HepG2 (cell line): ENCODE data around the gene GABBR2. TPM values are rescaled to one million over a fixed set of nuclear protein-coding genes. Genes with fewer than 3 reads are reported as not detected.

Experiments used
- ATAC-seq: fragments of 200-7000 bp; cut with Tn5 transposase; 3 replicates; pipeline ENCODE4 v1.9.1; 2020; ENCODE audit warnings: mild to moderate bottlenecking, moderate library complexity
- BruUV-seq: library from RNA; stranded (reverse); fragments of 400-500 nt; replicated peaks from 2 replicates; lab custom pipeline; 2021; lab: Mats Ljungman, UMichigan
- CTCF ChIA-PET: fragments of 300-600 bp; formaldehyde crosslinking; extraction: SDS; loops from one replicate; lab custom pipeline; 2021; ENCODE audit warnings: low total read pairs, inconsistent platforms, low intra/inter-chr PET ratio; lab: Yijun Ruan, JAX
- POLR2A ChIA-PET: fragments of 350-600 bp; sonication (Branson Sonifier 250); formaldehyde crosslinking; loops from one replicate; lab custom pipeline; 2020; ENCODE audit warnings: antibody characterized with exemption, inconsistent platforms; lab: Yijun Ruan, JAX
- DNase-seq: peaks from one replicate; pipeline ENCODE4 v3.0.0-alpha.2; 2015; ENCODE audit warnings: low spot score
- FAIRE-seq: peaks from 3 replicates; lab custom pipeline; 2011; peaks lifted over from hg19 to GRCh38; lab: Jason Lieb, UNC
- H2AFZ ChIP-seq: one replicate; pipeline ENCODE4 v1.6.1; 2011; ENCODE audit warnings: low read length, inconsistent platforms
- H3K27ac ChIP-seq: fragments of 300-600 bp; 3 replicates; pipeline ENCODE4 v1.8.0; 2011; ENCODE audit warnings: mixed run types, mild to moderate bottlenecking, mixed read lengths, low read length, inconsistent platforms; ENCODE audit not compliant: insufficient read depth; ENCODE audit errors: extremely low read length
- H3K27me3 ChIP-seq, 2 experiments: fragments of 200-600 bp in 1 of 2; 2 replicates in 1 of 2; 3 replicates in 1 of 2; pipeline versions ENCODE4 v1.6.0 to v1.8.0; 2011; ENCODE audit warnings: low read length in 2 of 2, mild to moderate bottlenecking in 2 of 2, moderate library complexity in 2 of 2, inconsistent platforms in 1 of 2; ENCODE audit not compliant: insufficient read depth in 2 of 2, control insufficient read depth in 1 of 2
- H3K36me3 ChIP-seq, 2 experiments: fragments of 200-600 bp in 1 of 2; replicated peaks in 1 of 2; 2 replicates in 1 of 2; 3 replicates in 1 of 2; pipeline versions ENCODE4 v1.5.1 to v1.8.0; 2011; ENCODE audit warnings: low read length in 2 of 2, inconsistent platforms in 1 of 2; ENCODE audit not compliant: insufficient read depth in 2 of 2, control insufficient read depth in 1 of 2
- H3K4me1 ChIP-seq: 2 replicates; pipeline ENCODE4 v1.5.1; 2012; ENCODE audit warnings: low read length, inconsistent platforms; ENCODE audit not compliant: insufficient read depth
- H3K4me2 ChIP-seq: 2 replicates; pipeline ENCODE4 v1.6.0; 2011; ENCODE audit warnings: low read depth, low read length, inconsistent platforms
- H3K4me3 ChIP-seq, 3 experiments: fragments of 200-600 bp in 1 of 3; sonication (generic), shearing (Covaris generic) in 1 of 3; replicated peaks in 1 of 3; 2 replicates each; pipeline ENCODE4 v1.5.1; 2011 to 2016; ENCODE audit warnings: low read length in 3 of 3, inconsistent platforms in 2 of 3, low read depth in 2 of 3, mild to moderate bottlenecking in 2 of 3, control low read depth in 1 of 3, mixed read lengths in 1 of 3; ENCODE audit not compliant: insufficient read depth in 1 of 3
- H3K79me2 ChIP-seq: one replicate; pipeline ENCODE4 v1.6.1; 2011; ENCODE audit warnings: low read length, inconsistent platforms; ENCODE audit not compliant: insufficient read depth
- H3K9ac ChIP-seq: 2 replicates; pipeline ENCODE4 v1.6.0; 2011; ENCODE audit warnings: mild to moderate bottlenecking, low read depth, low read length, inconsistent platforms; ENCODE audit not compliant: insufficient read depth
- H3K9me3 ChIP-seq: 2 replicates; pipeline ENCODE4 v1.5.1; 2012; ENCODE audit warnings: mild to moderate bottlenecking, low read length
- H4K20me1 ChIP-seq: 2 replicates; pipeline ENCODE4 v1.6.0; 2011; ENCODE audit warnings: inconsistent platforms, mild to moderate bottlenecking, low read length, moderate library complexity; ENCODE audit not compliant: insufficient read depth
- ARNTL ChIP-seq: sonication (generic); formaldehyde crosslinking; IDR thresholded peaks from 2 replicates; pipeline ENCODE4 v1.4.0; 2020; ENCODE audit warnings: mild to moderate bottlenecking, missing genetic modification reagents
- BATF2 ChIP-seq: sonication (generic); formaldehyde crosslinking; IDR thresholded peaks from 2 replicates; pipeline ENCODE4 v1.8.0; 2022; ENCODE audit warnings: mild to moderate bottlenecking, missing genetic modification reagents, moderate library complexity
- HMGXB3 ChIP-seq: sonication (generic); formaldehyde crosslinking; IDR thresholded peaks from 2 replicates; pipeline ENCODE4 v1.4.0; 2020; ENCODE audit warnings: missing genetic modification reagents, borderline replicate concordance
- HNF4G ChIP-seq, 2 experiments: sonication (generic) in 1 of 2; formaldehyde crosslinking in 1 of 2; IDR thresholded peaks; 2 replicates each; pipeline versions ENCODE4 v1.4.0 to v1.6.1; 2011 to 2020; ENCODE audit warnings: borderline replicate concordance in 2 of 2, low read depth in 2 of 2, mild to moderate bottlenecking in 2 of 2, low read length in 1 of 2, missing genetic modification reagents in 1 of 2, moderate library complexity in 1 of 2
- JARID2 ChIP-seq: sonication (generic); formaldehyde crosslinking; IDR thresholded peaks from 2 replicates; pipeline ENCODE4 v1.8.1; 2023; ENCODE audit warnings: missing genetic modification reagents, inconsistent platforms; ENCODE audit not compliant: insufficient replicate concordance
- TBP ChIP-seq: sonication (generic); formaldehyde crosslinking; IDR thresholded peaks from 2 replicates; pipeline ENCODE4 v1.5.0; 2020; ENCODE audit warnings: missing genetic modification reagents
- TGIF2 ChIP-seq: IDR thresholded peaks from 2 replicates; pipeline ENCODE4 v1.6.1; 2016; ENCODE audit warnings: control low read depth, missing compliant biosample characterization
- YY1 ChIP-seq: IDR thresholded peaks from 2 replicates; pipeline ENCODE4 v1.6.1; 2011; ENCODE audit warnings: low read length, low read depth, moderate library complexity, mild to moderate bottlenecking; ENCODE audit not compliant: insufficient read depth, insufficient replicate concordance
- ZBTB10 ChIP-seq: sonication (generic); formaldehyde crosslinking; IDR thresholded peaks from 2 replicates; pipeline ENCODE4 v1.4.0; 2020; ENCODE audit warnings: missing genetic modification reagents, borderline replicate concordance
- ZBTB26 ChIP-seq: IDR thresholded peaks from 2 replicates; pipeline ENCODE4 v1.6.1; 2016; ENCODE audit warnings: missing compliant biosample characterization, missing genetic modification reagents, borderline replicate concordance
- ZNF160 ChIP-seq: sonication (generic); formaldehyde crosslinking; IDR thresholded peaks from 2 replicates; pipeline ENCODE4 v1.8.0; 2022; ENCODE audit warnings: mild to moderate bottlenecking, inconsistent platforms, missing genetic modification reagents
- ZNF503 ChIP-seq: sonication (generic); formaldehyde crosslinking; IDR thresholded peaks from 2 replicates; pipeline ENCODE4 v1.4.0; 2020; ENCODE audit warnings: missing genetic modification reagents
- WGBS: methylation state at CpG from one replicate; pipeline ENCODE4 v1.1.6; 2017; ENCODE audit warnings: low lambda C conversion rate; 5-methylcytosine and 5-hydroxymethylcytosine counted together
- in situ Hi-C: cut with HindIII; loops from 2 replicates; pipeline ENCODE4 v1.10.0; 2017; ENCODE audit warnings: low pct_unique_long_range_greater_than_20kb; ENCODE audit not compliant: extremely low pct_ligation_motif_present
- intact Hi-C: fragments of 100-400 bp; cut with micrococcal nuclease; formaldehyde crosslinking; loops from one replicate; pipeline ENCODE4 v1.10.0; 2022; ENCODE audit not compliant: unreplicated experiment
- polyA plus RNA-seq, 8 experiments: library from polyadenylated mRNA; depleted of rRNA in 3 of 8; stranded (reverse) in 7 of 8; unstranded in 1 of 8; fragments of >200 nt; fragmentation: Illumina TruSeq in 4 of 8; extraction: Trizol in 4 of 8; gene quantifications; 2 replicates each; pipeline versions ENCODE4 v1.2.1 to v1.2.3, GENCODE V29; 2011 to 2016; ENCODE audit warnings: low read depth in 4 of 8, missing spikeins in 1 of 8, mixed read lengths in 1 of 8; ENCODE audit not compliant: insufficient read depth in 1 of 8
- total RNA-seq, 5 experiments: library from RNA; depleted of rRNA; stranded (reverse); fragments of >200 nt; fragmentation: Illumina TruSeq; extraction: Trizol; gene quantifications; 2 replicates each; pipeline ENCODE4 v1.2.3, GENCODE V29; 2016; ENCODE audit warnings: low read depth in 1 of 5

Gene GABBR2
- total and polyA plus RNA-seq, 2 of the 13 experiments (the other 11 are each of a cell fraction or from before 2014, with no cell fraction given): 0.02 TPM; not detected in 1

GRCh38 chr9:98357921-98358535, 350.7 kb downstream of the GABBR2 start:
- Histone ChIP-seq H3K27me3 (peaks cover 0 to 12% of the 10 kb centered on the region in 2 experiments; a peak in 1 of 5 replicates), H4K20me1 (no peaks in the 10 kb centered on the region), H3K4me2 (no peak overlapping the region), H3K27ac (no peak overlapping the region), H3K79me2 (no peaks in the 10 kb centered on the region), H3K36me3 (no peaks in the 10 kb centered on the region), H3K9me3 (no peaks in the 10 kb centered on the region), H2AFZ (no peak overlapping the region), H3K9ac (no peak overlapping the region), H3K4me1 (no peaks in the 10 kb centered on the region), H3K4me3 (no peak overlapping the region)
- intact Hi-C loops: no loop called here
- ATAC-seq: no peak
- no peak for FAIRE-seq
- ChIA-PET CTCF (no interaction called here), POLR2A (no interaction called here)
- in situ Hi-C loops: no loop called here
- WGBS: 33% methylated on average over 4 of the region's 6 CpGs
- DNase-seq: no peak
- no TSS peak for BruUV-seq
- TF ChIP-seq YY1 (no peak), HNF4G (IDR thresholded peaks at IDR 0.05; ENCODE audit: borderline replicate concordance, low read depth, low read length) (no peak), HNF4G (CRISPR knock-in tag; IDR thresholded peaks at IDR 0.05; ENCODE audit: borderline replicate concordance, low read depth) (no peak), HMGXB3 (CRISPR knock-in tag) (no peak), ZNF503 (CRISPR knock-in tag) (no peak), ARNTL (CRISPR knock-in tag) (no peak), ZBTB10 (no peak), ZBTB26 (CRISPR knock-in tag) (no peak), ZNF160 (CRISPR knock-in tag) (no peak), JARID2 (CRISPR knock-in tag) (no peak), TGIF2 (CRISPR knock-in tag) (no peak), TBP (no peak), BATF2 (no peak)
